Liver (tissue), 9 donors: ENCODE measurements around the gene SLC11A1. TPM values are rescaled to one million over a fixed set of nuclear protein-coding genes. Genes with fewer than 3 reads are reported as not detected.
A peak's percentile ranks its signal among the peaks of the same experiment; 100 is the strongest.

Experiments
- DNase-seq: peaks from one replicate; pipeline ENCODE4 v3.0.0-alpha.2; 2017; ENCODE audit warnings: low spot score
- H3K27ac ChIP-seq, 2 donors: one replicate each; pipeline ENCODE4 v1.7.0; 2013; ENCODE audit warnings: inconsistent platforms in 2 of 2, low read length in 2 of 2, control low read depth in 1 of 2, low read depth in 1 of 2, mild to moderate bottlenecking in 1 of 2
- H3K27me3 ChIP-seq, 4 donors: one replicate each; pipeline versions ENCODE4 v1.6.1 to v1.7.0; 2013; ENCODE audit warnings: low read length in 3 of 4, inconsistent platforms in 1 of 4, mild to moderate bottlenecking in 1 of 4, moderate library complexity in 1 of 4; ENCODE audit not compliant: control insufficient read depth in 4 of 4, insufficient read depth in 4 of 4
- H3K36me3 ChIP-seq, 4 donors: one replicate each; pipeline versions ENCODE4 v1.6.1 to v1.7.0; 2013; ENCODE audit warnings: low read length in 3 of 4, mild to moderate bottlenecking in 3 of 4, low read depth in 1 of 4, moderate library complexity in 1 of 4; ENCODE audit not compliant: control insufficient read depth in 4 of 4, insufficient read depth in 3 of 4
- H3K4me1 ChIP-seq, 4 donors: one replicate each; pipeline versions ENCODE4 v1.6.1 to v1.7.0; 2013; ENCODE audit warnings: low read length in 3 of 4, mild to moderate bottlenecking in 3 of 4, moderate library complexity in 1 of 4; ENCODE audit not compliant: control insufficient read depth in 4 of 4, insufficient read depth in 4 of 4
- H3K4me3 ChIP-seq, 3 donors: one replicate each; pipeline versions ENCODE4 v1.6.1 to v1.7.0; 2013; ENCODE audit warnings: low read length in 3 of 3, control low read depth in 1 of 3, low read depth in 1 of 3, mild to moderate bottlenecking in 1 of 3
- H3K9ac ChIP-seq, 2 donors: one replicate each; pipeline ENCODE4 v1.7.0; 2013; ENCODE audit warnings: low read length in 2 of 2, mild to moderate bottlenecking in 2 of 2, moderate library complexity in 2 of 2, control low read depth in 1 of 2, low read depth in 1 of 2
- H3K9me3 ChIP-seq, 4 donors: one replicate each; pipeline versions ENCODE4 v1.6.1 to v1.7.0; 2013; ENCODE audit warnings: low read length in 3 of 4; ENCODE audit not compliant: control insufficient read depth in 4 of 4
- EGR1 ChIP-seq, 2 donors: IDR thresholded peaks; 2 replicates each; pipeline ENCODE4 v1.6.1; 2016 to 2018; ENCODE audit warnings: antibody characterized with exemption in 2 of 2, low read depth in 2 of 2
- FOXA1 ChIP-seq: IDR thresholded peaks from 2 replicates; pipeline ENCODE4 v1.6.1; 2016; ENCODE audit warnings: antibody characterized with exemption
- FOXA2 ChIP-seq: IDR thresholded peaks from 2 replicates; pipeline ENCODE4 v1.6.1; 2016; ENCODE audit warnings: antibody characterized with exemption
- GABPA ChIP-seq, 2 donors: IDR thresholded peaks in 1 of 2; conservative IDR thresholded peaks in 1 of 2; 2 replicates each; pipeline ENCODE4 v1.6.1; 2016; ENCODE audit warnings: antibody characterized with exemption in 2 of 2, mild to moderate bottlenecking in 1 of 2, moderate library complexity in 1 of 2
- HNF4A ChIP-seq, 2 donors: conservative IDR thresholded peaks; 2 replicates each; pipeline ENCODE4 v1.6.1; 2016; ENCODE audit warnings: antibody characterized with exemption in 2 of 2, mild to moderate bottlenecking in 2 of 2
- HNF4G ChIP-seq: IDR thresholded peaks from 2 replicates; pipeline ENCODE4 v1.6.1; 2016; ENCODE audit warnings: antibody characterized with exemption
- JUND ChIP-seq, 2 donors: IDR thresholded peaks; 2 replicates each; pipeline ENCODE4 v1.6.1; 2016; ENCODE audit warnings: antibody characterized with exemption in 2 of 2
- NR2F2 ChIP-seq: IDR thresholded peaks from 2 replicates; pipeline ENCODE4 v1.6.1; 2016; ENCODE audit warnings: antibody characterized with exemption
- RAD21 ChIP-seq, 2 donors: IDR thresholded peaks; 2 replicates each; pipeline ENCODE4 v1.6.1; 2016; ENCODE audit warnings: antibody characterized with exemption in 2 of 2, mild to moderate bottlenecking in 2 of 2
- RXRA ChIP-seq, 2 donors: IDR thresholded peaks; 2 replicates each; pipeline ENCODE4 v1.6.1; 2017 to 2018; ENCODE audit warnings: antibody characterized with exemption in 2 of 2, mild to moderate bottlenecking in 1 of 2
- SP1 ChIP-seq: IDR thresholded peaks from 2 replicates; pipeline ENCODE4 v1.6.1; 2018; ENCODE audit warnings: antibody characterized with exemption, mild to moderate bottlenecking
- TAF1 ChIP-seq: conservative IDR thresholded peaks from 2 replicates; pipeline ENCODE4 v1.6.1; 2016; ENCODE audit warnings: antibody characterized with exemption, mild to moderate bottlenecking
- YY1 ChIP-seq: IDR thresholded peaks from 2 replicates; pipeline ENCODE4 v1.6.1; 2016; ENCODE audit warnings: antibody characterized with exemption, mild to moderate bottlenecking
- WGBS: extraction: QIAGEN DNeasy Blood & Tissue Kit; methylation state at CpG from one replicate; pipeline ENCODE4 v1.1.7; 2013; 5-methylcytosine and 5-hydroxymethylcytosine counted together
- polyA plus RNA-seq, 2 donors: library from polyadenylated mRNA; stranded (reverse) in 1 of 2; unstranded in 1 of 2; fragments of 200-250 nt in 1 of 2; fragments of >200 nt in 1 of 2; fragmentation: Nextera tagmentation in 1 of 2; extraction: Ambion mirVana in 1 of 2; gene quantifications; one replicate each; pipeline versions ENCODE4 v1.2.1 to v1.2.3, GENCODE V29; 2013 to 2015
- total RNA-seq, 2 donors: library from RNA; depleted of rRNA; stranded (reverse); fragments of >200 nt; gene quantifications; one replicate each; pipeline ENCODE4 v1.2.3, GENCODE V29; 2014
- TF ChIP-seq, protein P1 (sequence below): IDR thresholded peaks from 2 replicates; pipeline ENCODE4 v1.6.1; 2016; ENCODE audit warnings: antibody characterized with exemption
- TF ChIP-seq, protein P2 (sequence below): fragments of 150-350 bp; IDR thresholded peaks from 2 replicates; pipeline ENCODE4 v1.5.1; 2017; ENCODE audit warnings: improper control_type of control experiment, low read depth, low read length; ENCODE audit not compliant: missing input control
- TF ChIP-seq, protein P3 (sequence below): IDR thresholded peaks from 2 replicates; pipeline ENCODE4 v1.6.1; 2016; ENCODE audit warnings: antibody characterized with exemption, mild to moderate bottlenecking
- TF ChIP-seq, protein P4 (sequence below): IDR thresholded peaks from 2 replicates; pipeline ENCODE4 v1.6.1; 2016; ENCODE audit warnings: antibody characterized with exemption
- TF ChIP-seq, protein P5 (sequence below): IDR thresholded peaks from 2 replicates; pipeline ENCODE4 v1.6.1; 2016; ENCODE audit warnings: antibody characterized with exemption
- donor health status: healthy.
- donor health status: healthy.
- donor health status: healthy.
- donor health status: healthy.
- donor health status: healthy.

SLC11A1 gene
- total and polyA plus RNA-seq, 4 donors, result 1.4 to 23.0 (median 3.2) TPM

DNA sequence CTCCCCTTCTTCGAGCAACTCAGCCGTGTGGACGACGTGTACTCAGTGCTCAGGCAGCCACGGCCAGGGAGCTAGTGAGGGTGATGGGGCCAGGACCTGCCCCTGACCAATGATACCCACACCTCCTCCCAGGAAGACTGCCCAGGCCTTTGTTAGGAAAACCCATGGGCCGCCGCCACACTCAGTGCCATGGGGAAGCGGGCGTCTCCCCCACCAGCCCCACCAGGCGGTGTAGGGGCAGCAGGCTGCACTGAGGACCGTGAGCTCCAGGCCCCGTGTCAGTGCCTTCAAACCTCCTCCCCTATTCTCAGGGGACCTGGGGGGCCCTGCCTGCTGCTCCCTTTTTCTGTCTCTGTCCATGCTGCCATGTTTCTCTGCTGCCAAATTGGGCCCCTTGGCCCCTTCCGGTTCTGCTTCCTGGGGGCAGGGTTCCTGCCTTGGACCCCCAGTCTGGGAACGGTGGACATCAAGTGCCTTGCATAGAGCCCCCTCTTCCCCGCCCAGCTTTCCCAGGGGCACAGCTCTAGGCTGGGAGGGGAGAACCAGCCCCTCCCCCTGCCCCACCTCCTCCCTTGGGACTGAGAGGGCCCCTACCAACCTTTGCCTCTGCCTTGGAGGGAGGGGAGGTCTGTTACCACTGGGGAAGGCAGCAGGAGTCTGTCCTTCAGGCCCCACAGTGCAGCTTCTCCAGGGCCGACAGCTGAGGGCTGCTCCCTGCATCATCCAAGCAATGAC is 22.4 kb downstream of the SLC11A1 start (continued):
- TF ChIP-seq, protein P1, sequence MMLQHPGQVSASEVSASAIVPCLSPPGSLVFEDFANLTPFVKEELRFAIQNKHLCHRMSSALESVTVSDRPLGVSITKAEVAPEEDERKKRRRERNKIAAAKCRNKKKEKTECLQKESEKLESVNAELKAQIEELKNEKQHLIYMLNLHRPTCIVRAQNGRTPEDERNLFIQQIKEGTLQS, result no peak
- TF ChIP-seq, protein P2, sequence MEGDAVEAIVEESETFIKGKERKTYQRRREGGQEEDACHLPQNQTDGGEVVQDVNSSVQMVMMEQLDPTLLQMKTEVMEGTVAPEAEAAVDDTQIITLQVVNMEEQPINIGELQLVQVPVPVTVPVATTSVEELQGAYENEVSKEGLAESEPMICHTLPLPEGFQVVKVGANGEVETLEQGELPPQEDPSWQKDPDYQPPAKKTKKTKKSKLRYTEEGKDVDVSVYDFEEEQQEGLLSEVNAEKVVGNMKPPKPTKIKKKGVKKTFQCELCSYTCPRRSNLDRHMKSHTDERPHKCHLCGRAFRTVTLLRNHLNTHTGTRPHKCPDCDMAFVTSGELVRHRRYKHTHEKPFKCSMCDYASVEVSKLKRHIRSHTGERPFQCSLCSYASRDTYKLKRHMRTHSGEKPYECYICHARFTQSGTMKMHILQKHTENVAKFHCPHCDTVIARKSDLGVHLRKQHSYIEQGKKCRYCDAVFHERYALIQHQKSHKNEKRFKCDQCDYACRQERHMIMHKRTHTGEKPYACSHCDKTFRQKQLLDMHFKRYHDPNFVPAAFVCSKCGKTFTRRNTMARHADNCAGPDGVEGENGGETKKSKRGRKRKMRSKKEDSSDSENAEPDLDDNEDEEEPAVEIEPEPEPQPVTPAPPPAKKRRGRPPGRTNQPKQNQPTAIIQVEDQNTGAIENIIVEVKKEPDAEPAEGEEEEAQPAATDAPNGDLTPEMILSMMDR, result no peak

DNA sequence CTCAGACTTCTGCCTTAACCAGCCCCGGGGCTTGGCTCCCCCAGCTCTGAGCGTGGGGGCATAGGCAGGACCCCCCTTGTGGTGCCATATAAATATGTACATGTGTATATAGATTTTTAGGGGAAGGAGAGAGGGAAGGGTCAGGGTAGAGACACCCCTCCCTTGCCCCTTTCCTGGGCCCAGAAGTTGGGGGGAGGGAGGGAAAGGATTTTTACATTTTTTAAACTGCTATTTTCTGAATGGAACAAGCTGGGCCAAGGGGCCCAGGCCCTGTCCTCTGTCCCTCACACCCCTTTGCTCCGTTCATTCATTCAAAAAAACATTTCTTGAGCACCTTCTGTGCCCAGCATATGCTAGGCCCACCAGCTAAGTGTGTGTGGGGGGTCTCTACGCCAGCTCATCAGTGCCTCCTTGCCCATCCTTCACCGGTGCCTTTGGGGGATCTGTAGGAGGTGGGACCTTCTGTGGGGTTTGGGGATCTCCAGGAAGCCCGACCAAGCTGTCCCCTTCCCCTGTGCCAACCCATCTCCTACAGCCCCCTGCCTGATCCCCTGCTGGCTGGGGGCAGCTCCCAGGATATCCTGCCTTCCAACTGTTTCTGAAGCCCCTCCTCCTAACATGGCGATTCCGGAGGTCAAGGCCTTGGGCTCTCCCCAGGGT is 23.1 kb downstream of the SLC11A1 start:
- WGBS, result 53% methylated on average over 8 of the region's 8 CpGs
- DNase-seq, result peak; percentile 45

More for the DNA sequence above, 23.1 kb downstream of the SLC11A1 start:
- Histone ChIP-seq H3K27me3 (no peaks in the 10 kb centered on the region), H3K4me3 (no peak overlapping the region), H3K27ac (peak overlapping the region; percentile 77 to 86), H3K4me1 (peaks cover 19 to 66% (median 56%) of the 10 kb centered on the region in 4 donors), H3K9ac (no peak overlapping the region), H3K36me3 (peaks cover 7 to 19% (median 12%) of the 10 kb centered on the region in 4 donors), H3K9me3 (no peaks in the 10 kb centered on the region)
- no peak for TF ChIP-seq FOXA2
- TF ChIP-seq EGR1 (IDR thresholded peaks at IDR 0.05; ENCODE audit: low read depth in 2 of 2), result no peak
- no peak for TF ChIP-seq RAD21 (IDR thresholded peaks at IDR 0.05)
- TF ChIP-seq YY1, result no peak
- TF ChIP-seq, protein P3, sequence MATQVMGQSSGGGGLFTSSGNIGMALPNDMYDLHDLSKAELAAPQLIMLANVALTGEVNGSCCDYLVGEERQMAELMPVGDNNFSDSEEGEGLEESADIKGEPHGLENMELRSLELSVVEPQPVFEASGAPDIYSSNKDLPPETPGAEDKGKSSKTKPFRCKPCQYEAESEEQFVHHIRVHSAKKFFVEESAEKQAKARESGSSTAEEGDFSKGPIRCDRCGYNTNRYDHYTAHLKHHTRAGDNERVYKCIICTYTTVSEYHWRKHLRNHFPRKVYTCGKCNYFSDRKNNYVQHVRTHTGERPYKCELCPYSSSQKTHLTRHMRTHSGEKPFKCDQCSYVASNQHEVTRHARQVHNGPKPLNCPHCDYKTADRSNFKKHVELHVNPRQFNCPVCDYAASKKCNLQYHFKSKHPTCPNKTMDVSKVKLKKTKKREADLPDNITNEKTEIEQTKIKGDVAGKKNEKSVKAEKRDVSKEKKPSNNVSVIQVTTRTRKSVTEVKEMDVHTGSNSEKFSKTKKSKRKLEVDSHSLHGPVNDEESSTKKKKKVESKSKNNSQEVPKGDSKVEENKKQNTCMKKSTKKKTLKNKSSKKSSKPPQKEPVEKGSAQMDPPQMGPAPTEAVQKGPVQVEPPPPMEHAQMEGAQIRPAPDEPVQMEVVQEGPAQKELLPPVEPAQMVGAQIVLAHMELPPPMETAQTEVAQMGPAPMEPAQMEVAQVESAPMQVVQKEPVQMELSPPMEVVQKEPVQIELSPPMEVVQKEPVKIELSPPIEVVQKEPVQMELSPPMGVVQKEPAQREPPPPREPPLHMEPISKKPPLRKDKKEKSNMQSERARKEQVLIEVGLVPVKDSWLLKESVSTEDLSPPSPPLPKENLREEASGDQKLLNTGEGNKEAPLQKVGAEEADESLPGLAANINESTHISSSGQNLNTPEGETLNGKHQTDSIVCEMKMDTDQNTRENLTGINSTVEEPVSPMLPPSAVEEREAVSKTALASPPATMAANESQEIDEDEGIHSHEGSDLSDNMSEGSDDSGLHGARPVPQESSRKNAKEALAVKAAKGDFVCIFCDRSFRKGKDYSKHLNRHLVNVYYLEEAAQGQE, result no peak
- TF ChIP-seq, protein P1, result no peak
- TF ChIP-seq, protein P2, result no peak
- TF ChIP-seq, protein P4, sequence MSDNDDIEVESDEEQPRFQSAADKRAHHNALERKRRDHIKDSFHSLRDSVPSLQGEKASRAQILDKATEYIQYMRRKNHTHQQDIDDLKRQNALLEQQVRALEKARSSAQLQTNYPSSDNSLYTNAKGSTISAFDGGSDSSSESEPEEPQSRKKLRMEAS, result no peak
- no peak for TF ChIP-seq HNF4A (conservative IDR thresholded peaks at IDR 0.05)
- no peak for TF ChIP-seq JUND (IDR thresholded peaks at IDR 0.05)
- no peak for TF ChIP-seq HNF4G
- TF ChIP-seq RXRA (IDR thresholded peaks at IDR 0.05), result no peak
- TF ChIP-seq, protein P5, sequence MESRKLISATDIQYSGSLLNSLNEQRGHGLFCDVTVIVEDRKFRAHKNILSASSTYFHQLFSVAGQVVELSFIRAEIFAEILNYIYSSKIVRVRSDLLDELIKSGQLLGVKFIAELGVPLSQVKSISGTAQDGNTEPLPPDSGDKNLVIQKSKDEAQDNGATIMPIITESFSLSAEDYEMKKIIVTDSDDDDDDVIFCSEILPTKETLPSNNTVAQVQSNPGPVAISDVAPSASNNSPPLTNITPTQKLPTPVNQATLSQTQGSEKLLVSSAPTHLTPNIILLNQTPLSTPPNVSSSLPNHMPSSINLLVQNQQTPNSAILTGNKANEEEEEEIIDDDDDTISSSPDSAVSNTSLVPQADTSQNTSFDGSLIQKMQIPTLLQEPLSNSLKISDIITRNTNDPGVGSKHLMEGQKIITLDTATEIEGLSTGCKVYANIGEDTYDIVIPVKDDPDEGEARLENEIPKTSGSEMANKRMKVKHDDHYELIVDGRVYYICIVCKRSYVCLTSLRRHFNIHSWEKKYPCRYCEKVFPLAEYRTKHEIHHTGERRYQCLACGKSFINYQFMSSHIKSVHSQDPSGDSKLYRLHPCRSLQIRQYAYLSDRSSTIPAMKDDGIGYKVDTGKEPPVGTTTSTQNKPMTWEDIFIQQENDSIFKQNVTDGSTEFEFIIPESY, result no peak
- TF ChIP-seq TAF1, result no peak
- no peak for TF ChIP-seq GABPA (IDR thresholded peaks at IDR 0.05 in 1 of 2, conservative IDR thresholded peaks at IDR 0.05 in 1 of 2)
- TF ChIP-seq SP1, result no peak
- no peak for TF ChIP-seq NR2F2
- no peak for TF ChIP-seq FOXA1
